Activated naive CD4-positive, alpha-beta T cell treated with Interleukin-2 at 50 U/mL for 16 hours (primary cell): ENCODE results near the gene FAM20C.
A peak's percentile ranks its signal among the peaks of the same experiment; 100 is the strongest.

ENCODE experiments used
- DNase-seq: peaks from one replicate; pipeline ENCODE4 v3.0.0-alpha.2; 2020

FAM20C gene

GRCh38 chr7:191981-192649 lies at the start of gene FAM20C:
Gene FAM20C, plus strand, starts transcription at chr7:192571. Its CDS starts 629 bp downstream, at chr7:193200.
- DNase-seq = peak; percentile 42

- DNase-seq = no peak
These were observed 49.1 kb upstream of the FAM20C start for GRCh38 chr7:143145-143751.

- DNase-seq = no peak
These were observed 48.4 kb upstream of the FAM20C start for GRCh38 chr7:143811-144453.

- DNase-seq = no peak
These were observed 47.9 kb upstream of the FAM20C start for GRCh38 chr7:144454-144826.

GRCh38 chr7:145863-146262 lies 46.5 kb upstream of the FAM20C start:
- no peak for DNase-seq

GRCh38 chr7:148543-148931 lies 43.8 kb upstream of the FAM20C start:
- DNase-seq = no peak

GRCh38 chr7:148932-149790 lies 43.2 kb upstream of the FAM20C start:
- DNase-seq = peak; percentile 96

GRCh38 chr7:149791-150636 lies 42.4 kb upstream of the FAM20C start:
- peak; percentile 22 for DNase-seq

GRCh38 chr7:150811-151221 lies 41.6 kb upstream of the FAM20C start:
- no peak for DNase-seq

GRCh38 chr7:151346-152050 lies 40.9 kb upstream of the FAM20C start:
- no peak for DNase-seq

- no peak for DNase-seq
These were observed 39.5 kb upstream of the FAM20C start for GRCh38 chr7:152702-153391.

- no peak for DNase-seq
These were observed 38.8 kb upstream of the FAM20C start for GRCh38 chr7:153604-154003.

GRCh38 chr7:154096-154799 lies 38.1 kb upstream of the FAM20C start:
- DNase-seq = no peak

GRCh38 chr7:155469-155900 lies 36.9 kb upstream of the FAM20C start:
- no peak for DNase-seq

GRCh38 chr7:156111-157007 lies 36.0 kb upstream of the FAM20C start:
- no peak for DNase-seq

- DNase-seq = no peak
These were observed 35.4 kb upstream of the FAM20C start for GRCh38 chr7:157008-157310.

GRCh38 chr7:157771-158625 lies 34.4 kb upstream of the FAM20C start:
- no peak for DNase-seq

- no peak for DNase-seq
These were observed 33.6 kb upstream of the FAM20C start for GRCh38 chr7:158771-159170.
